Vagina (tissue), 2 donors: ENCODE data around the gene TRAPPC14.

ENCODE experiments used
- CTCF ChIP-seq, 3 experiments: fragments of 450-650 bp in 2 of 3; fragments of 200-600 bp in 1 of 3; sonication (generic) in 1 of 3; IDR thresholded peaks; one replicate each; pipeline ENCODE4 v1.5.1; 2017 to 2019; ENCODE audit warnings: antibody characterized with exemption in 3 of 3, mild to moderate bottlenecking in 2 of 3, moderate library complexity in 2 of 3
- POLR2A ChIP-seq, 2 donors: fragments of 450-650 bp; IDR thresholded peaks; one replicate each; pipeline ENCODE4 v1.6.1; 2017; ENCODE audit warnings: antibody characterized with exemption in 2 of 2, mild to moderate bottlenecking in 2 of 2, moderate library complexity in 2 of 2

GRCh38 chr7:100174582-100174981 is 16.1 kb upstream of the TRAPPC14 start:
- TF ChIP-seq CTCF (IDR thresholded peaks at IDR 0.05) (no peak), POLR2A (IDR thresholded peaks at IDR 0.05) (no peak)
